HL-60/S4 treated with phorbol 12-myristate 13-acetate at 8.2 ng/mL for 4 days and 3 days (cell line): Measurements from ENCODE around the gene HOXC5.

ENCODE experiments used
- in situ Hi-C: fragments of 300-500 bp; cut with MboI; formaldehyde crosslinking; loops from 2 replicates; pipeline ENCODE4 v1.15.0; 2022; ENCODE audit warnings: low sequenced_read_pairs

The HOXC5 gene

DNA sequence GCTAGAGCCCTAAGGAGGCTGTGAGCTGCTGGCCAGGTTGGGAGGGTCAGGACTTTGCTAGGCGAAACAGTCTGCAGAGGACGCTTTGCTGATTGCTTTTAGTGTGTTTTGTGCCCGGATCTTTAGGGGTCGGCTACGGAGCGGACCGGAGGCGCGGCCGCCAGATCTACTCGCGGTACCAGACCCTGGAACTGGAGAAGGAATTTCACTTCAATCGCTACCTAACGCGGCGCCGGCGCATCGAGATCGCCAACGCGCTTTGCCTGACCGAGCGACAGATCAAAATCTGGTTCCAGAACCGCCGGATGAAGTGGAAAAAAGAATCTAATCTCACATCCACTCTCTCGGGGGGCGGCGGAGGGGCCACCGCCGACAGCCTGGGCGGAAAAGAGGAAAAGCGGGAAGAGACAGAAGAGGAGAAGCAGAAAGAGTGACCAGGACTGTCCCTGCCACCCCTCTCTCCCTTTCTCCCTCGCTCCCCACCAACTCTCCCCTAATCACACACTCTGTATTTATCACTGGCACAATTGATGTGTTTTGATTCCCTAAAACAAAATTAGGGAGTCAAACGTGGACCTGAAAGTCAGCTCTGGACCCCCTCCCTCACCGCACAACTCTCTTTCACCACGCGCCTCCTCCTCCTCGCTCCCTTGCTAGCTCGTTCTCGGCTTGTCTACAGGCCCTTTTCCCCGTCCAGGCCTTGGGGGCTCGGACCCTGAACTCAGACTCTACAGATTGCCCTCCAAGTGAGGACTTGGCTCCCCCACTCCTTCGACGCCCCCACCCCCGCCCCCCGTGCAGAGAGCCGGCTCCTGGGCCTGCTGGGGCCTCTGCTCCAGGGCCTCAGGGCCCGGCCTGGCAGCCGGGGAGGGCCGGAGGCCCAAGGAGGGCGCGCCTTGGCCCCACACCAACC, 3.1 kb upstream of the HOXC5 start:
- in situ Hi-C loops, result no loop called here

DNA sequence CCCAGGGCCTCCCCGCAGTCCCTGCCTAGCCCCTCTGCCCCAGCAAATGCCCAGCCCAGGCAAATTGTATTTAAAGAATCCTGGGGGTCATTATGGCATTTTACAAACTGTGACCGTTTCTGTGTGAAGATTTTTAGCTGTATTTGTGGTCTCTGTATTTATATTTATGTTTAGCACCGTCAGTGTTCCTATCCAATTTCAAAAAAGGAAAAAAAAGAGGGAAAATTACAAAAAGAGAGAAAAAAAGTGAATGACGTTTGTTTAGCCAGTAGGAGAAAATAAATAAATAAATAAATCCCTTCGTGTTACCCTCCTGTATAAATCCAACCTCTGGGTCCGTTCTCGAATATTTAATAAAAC, 2.4 kb upstream of the HOXC5 start:
- in situ Hi-C loops, result no loop called here

DNA sequence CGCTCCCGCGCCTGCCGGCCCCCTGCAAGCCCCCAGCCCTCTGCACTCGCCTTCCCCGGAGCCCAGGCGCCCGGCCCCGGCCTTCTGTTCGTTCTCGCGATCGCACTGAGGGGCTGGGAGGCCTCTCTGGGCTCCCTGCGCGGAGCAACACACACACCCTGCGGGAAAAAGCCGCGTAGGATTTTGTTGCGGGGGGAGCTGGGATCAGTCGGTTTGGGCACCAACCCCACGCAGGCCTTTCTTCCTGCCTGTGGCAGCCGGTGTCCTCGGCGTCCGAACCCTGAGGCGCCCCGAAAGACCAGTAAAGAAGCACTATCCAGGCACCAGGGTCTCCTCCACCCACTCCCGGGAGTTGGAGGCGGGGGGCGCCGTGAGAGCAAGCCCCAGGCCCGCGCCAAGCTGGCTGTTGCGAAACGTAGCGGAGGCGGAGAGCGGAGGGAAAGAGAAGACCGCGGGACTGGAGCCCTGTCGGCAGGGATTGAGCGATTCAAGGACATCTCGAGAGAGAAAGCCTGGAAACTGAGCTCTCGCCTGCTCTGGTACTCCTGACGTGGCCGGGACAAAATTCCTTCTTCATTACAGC, 1.9 kb upstream of the HOXC5 start:
- in situ Hi-C loops, result no loop called here

- in situ Hi-C loops, result no loop called here
Measured at GRCh38 chr12:54031480-54031879, 1.4 kb upstream of the HOXC5 start.

- in situ Hi-C loops, result no loop called here
Measured at GRCh38 chr12:54032086-54032619, 697 bp upstream of the HOXC5 start.

DNA sequence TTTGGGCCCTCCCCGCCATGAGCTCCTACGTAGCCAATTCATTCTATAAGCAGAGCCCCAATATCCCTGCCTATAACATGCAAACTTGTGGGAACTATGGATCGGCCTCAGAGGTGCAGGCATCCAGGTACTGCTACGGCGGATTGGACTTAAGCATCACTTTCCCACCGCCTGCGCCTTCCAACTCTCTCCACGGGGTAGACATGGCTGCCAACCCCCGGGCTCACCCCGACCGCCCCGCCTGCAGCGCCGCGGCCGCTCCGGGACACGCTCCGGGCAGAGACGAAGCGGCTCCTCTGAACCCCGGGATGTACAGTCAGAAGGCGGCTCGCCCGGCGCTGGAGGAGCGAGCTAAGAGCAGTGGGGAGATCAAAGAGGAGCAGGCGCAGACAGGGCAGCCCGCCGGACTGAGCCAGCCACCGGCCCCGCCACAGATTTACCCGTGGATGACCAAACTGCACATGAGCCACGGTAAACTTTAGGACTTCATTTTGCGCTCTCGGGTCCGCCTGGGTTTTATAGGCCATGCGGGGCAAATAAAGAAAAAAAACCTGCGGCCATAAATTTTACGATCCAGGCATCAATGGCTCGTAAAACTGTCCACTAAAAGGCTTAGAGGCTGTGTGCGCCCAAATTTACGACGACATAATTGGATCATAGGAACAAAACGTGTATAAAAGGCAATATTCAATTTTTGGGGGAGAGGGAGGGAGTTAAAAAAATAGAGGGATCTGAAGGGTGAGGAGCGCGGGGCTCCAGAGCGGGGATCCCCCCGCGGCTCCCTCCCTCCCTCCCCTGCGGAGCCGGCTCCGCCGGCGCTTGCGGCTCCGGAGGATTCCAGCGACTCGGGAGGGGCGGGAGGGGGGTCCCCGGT, 493 bp downstream of the HOXC5 start:
- in situ Hi-C loops, result no loop called here

DNA sequence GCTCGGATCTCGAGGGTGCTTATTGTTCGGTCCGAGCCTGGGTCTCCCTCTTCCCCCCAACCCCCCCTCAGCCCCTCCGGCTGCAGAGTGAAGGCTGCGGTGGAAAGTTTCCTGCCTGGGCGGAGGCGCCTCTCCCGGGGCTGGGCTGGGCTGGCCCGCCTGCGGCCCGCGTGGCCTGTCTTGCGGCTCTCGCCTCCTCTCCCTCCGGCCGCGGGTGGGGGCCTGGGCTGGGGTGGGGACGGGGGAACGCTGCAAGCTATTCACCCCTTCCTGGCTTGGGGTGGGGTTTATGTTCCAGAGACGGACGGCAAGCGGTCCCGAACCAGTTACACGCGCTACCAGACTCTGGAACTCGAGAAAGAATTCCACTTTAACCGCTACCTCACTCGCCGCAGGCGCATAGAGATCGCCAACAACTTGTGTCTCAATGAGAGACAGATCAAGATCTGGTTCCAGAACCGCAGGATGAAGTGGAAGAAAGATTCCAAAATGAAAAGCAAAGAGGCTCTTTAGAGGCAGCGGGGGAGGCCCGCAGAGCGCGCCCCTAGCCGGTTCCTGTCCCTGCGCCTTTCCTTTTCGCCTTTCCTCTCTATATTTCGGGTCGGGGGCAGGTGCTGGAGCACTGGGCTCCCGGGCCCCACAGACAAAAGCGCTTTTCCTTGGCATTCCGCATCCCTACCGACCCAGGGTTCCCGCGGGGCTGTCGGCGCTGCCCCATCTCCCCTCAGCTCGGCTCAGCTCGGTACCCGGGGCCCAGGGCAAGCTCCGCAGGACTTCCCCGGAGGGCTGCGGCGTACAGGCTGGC, 1.3 kb downstream of the HOXC5 start:
- in situ Hi-C loops, result no loop called here

- in situ Hi-C loops, result no loop called here
Measured at GRCh38 chr12:54034785-54035310, 2.0 kb downstream of the HOXC5 start.

DNA sequence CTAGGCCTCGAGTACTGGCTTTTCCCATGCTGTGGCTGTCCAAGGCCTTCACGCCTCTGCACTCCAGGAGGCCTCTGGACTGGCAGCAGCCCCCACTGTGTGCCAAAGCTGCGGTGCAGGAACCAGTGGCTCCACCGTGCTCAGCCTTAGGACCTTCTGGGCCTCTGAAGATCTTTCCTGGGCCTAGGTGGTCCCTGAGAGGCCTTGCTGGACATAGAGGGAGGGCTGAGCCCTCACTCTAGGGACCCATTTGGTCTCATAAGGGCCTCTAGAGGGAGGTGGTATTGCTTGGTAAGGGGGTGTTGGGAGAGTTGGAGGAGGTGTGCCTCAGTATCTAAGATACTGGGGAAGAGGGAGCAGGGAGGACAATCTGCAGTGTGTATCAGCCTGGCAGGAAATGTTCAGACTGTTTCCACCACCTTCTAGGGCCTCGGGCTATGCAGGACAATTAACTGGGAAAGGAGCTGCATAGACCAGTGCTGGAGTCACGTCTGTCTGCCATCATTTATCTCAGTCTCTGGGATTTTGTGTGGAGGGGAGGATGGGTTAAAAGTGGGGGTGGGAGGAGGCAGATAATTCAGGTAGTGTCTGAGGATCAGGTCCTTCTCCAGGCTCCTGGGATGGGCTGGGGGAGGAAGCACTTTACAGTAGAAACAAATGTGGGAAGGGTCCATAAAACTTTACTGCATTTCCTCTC, 2.9 kb downstream of the HOXC5 start:
- in situ Hi-C loops, result no loop called here

DNA sequence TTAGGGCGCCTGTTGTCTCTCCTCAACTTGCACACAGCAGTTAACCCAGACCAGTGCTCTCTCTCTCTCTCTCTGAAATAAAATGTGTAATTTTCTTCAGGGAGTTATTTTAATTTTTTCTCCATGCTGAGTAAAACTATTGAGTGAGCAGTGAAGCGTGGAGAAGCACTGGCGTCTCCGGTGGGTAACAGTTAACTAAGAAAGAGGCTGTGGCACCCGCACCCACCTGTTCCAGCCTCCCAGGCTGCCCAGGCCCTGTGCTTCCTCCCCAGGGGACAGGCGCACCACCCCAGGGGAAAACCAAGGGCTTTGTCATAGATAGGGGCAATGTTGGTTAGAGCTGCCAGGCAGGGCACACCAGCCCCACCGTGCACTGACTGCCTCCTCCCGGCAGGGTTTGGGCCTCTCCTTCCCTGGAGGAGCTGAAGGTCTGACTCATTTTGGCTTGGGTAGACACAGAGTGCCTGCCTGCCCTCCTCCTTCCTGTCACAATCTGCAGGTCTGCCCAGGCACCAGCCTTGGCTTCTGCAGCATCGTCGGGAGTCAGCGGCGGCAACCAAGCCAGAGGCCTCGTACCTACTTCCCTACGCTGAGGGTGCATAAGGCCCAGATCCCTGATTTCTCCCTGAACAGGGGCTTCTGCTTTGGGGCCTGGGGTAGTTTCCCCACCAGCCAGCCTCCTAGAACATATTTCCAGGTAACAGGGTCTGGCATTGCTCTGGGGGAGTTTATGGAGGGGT, 3.9 kb downstream of the HOXC5 start:
- in situ Hi-C loops, result no loop called here

- in situ Hi-C loops, result no loop called here
Measured at GRCh38 chr12:54037360-54038283, 4.8 kb downstream of the HOXC5 start.

DNA sequence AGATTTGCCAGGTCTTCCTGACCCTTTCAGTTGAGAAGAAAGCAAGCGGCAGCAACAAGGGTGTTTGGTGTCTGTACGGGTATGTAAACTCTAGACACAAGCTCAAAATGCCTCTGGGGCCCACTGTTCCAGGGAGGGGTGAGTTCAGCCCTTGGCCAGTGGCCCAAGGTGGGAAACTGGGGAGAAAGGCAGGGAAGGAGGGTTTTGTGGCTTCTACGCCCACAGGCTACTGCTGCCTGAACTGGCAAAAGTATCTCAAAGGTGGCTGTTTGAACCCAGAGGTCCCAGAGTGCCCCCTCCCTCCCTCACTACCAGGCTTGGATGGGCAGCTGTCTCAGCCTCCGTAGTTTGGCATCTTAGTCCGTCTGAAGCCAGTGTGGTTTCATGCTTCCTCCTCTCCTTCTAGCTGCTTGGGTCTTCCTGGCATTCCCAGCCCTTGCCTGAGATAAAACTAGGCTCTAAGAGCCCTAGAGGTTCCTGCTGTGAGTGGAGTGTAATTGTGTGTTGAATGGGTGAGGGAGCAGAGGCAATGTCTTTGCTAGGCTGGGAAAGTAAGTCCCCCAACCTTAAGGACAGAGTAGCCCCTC, 5.5 kb downstream of the HOXC5 start:
- in situ Hi-C loops, result no loop called here

DNA sequence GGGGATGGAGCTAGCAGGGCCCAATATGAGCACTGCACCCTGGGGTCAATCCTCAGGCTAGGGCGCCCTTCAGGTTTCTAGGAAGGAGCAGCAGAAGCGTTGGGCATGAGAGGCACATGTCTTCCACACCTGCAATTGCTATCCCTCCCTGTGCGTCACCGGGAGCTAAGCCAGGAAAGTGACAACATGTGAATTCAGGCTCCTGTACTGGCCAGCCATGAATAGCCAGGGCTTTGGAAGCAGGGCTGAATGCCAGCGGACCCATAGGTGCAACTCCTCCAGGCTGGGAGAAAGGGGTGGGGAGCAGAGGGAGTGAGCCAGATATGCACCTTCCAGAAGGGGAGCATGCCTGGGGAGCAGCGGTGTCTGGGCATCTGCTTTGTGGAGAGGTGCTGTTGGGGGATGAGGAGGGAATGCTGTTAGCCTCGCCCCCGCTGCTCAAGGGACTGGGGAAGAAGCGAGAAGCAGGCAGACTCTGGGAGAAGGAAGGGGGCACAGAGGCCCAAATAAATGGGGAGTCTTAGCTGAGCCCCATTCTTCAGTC, 6.1 kb downstream of the HOXC5 start:
- in situ Hi-C loops, result no loop called here

GRCh38 chr12:54039417-54040147, 6.7 kb downstream of the HOXC5 start:
- in situ Hi-C loops, result no loop called here

- in situ Hi-C loops, result no loop called here
Measured at GRCh38 chr12:54040148-54040494, 7.3 kb downstream of the HOXC5 start.

- in situ Hi-C loops, result no loop called here
Measured at GRCh38 chr12:54040648-54041047, 7.8 kb downstream of the HOXC5 start.
